Mesenchymal stem cell (in vitro differentiated cells and primary cell): ENCODE data around the gene WDR59.
"Not testable (repeated sequence)": the region's sequence is repeated elsewhere in the genome, so short reads cannot be mapped to it uniquely, and the experiment has no call there.

Source experiments
- DNase-seq: peaks from one replicate; pipeline ENCODE4 v3.0.0-alpha.2; 2013
- H2AFZ ChIP-seq: one replicate; pipeline ENCODE4 v1.6.1; 2013; ENCODE audit warnings: low read depth, mild to moderate bottlenecking, control low read depth, inconsistent platforms, low read length, moderate library complexity
- H2AK5ac ChIP-seq: 2 replicates; pipeline ENCODE4 v1.6.1; 2013; ENCODE audit warnings: low read length, moderate library complexity, mild to moderate bottlenecking, inconsistent platforms; ENCODE audit not compliant: severe bottlenecking
- H2BK120ac ChIP-seq: one replicate; pipeline ENCODE4 v1.6.1; 2013; ENCODE audit warnings: low read depth, mild to moderate bottlenecking, inconsistent platforms, low read length, moderate library complexity
- H2BK12ac ChIP-seq, 2 experiments: one replicate each; pipeline ENCODE4 v1.6.1; 2013; ENCODE audit warnings: inconsistent platforms in 2 of 2, low read length in 2 of 2, mild to moderate bottlenecking in 2 of 2, moderate library complexity in 2 of 2, control low read depth in 1 of 2
- H2BK15ac ChIP-seq: one replicate; pipeline ENCODE4 v1.6.1; 2013; ENCODE audit warnings: mild to moderate bottlenecking, low read depth, inconsistent platforms; ENCODE audit not compliant: poor library complexity, severe bottlenecking
- H2BK5ac ChIP-seq: 2 replicates; pipeline ENCODE4 v1.6.1; 2013; ENCODE audit warnings: low read depth, mild to moderate bottlenecking, low read length, control low read depth, inconsistent platforms; ENCODE audit not compliant: poor library complexity, severe bottlenecking
- H3K14ac ChIP-seq, 2 experiments: one replicate each; pipeline ENCODE4 v1.6.1; 2013; ENCODE audit warnings: inconsistent platforms in 2 of 2, low read length in 2 of 2, control low read depth in 1 of 2, mild to moderate bottlenecking in 1 of 2, moderate library complexity in 1 of 2
- H3K18ac ChIP-seq, 2 experiments: one replicate each; pipeline ENCODE4 v1.6.1; 2013; ENCODE audit warnings: inconsistent platforms in 2 of 2, low read length in 2 of 2, control low read depth in 1 of 2, low read depth in 1 of 2, mild to moderate bottlenecking in 1 of 2
- H3K23ac ChIP-seq, 2 experiments: one replicate each; pipeline ENCODE4 v1.6.1; 2013; ENCODE audit warnings: inconsistent platforms in 2 of 2, low read length in 2 of 2, mild to moderate bottlenecking in 2 of 2, moderate library complexity in 2 of 2, control low read depth in 1 of 2
- H3K27ac ChIP-seq: 2 replicates; pipeline ENCODE4 v1.5.1; 2013; ENCODE audit warnings: mild to moderate bottlenecking, moderate library complexity, low read length, control low read depth, inconsistent platforms; ENCODE audit not compliant: poor library complexity, severe bottlenecking
- H3K27me3 ChIP-seq, 2 experiments: 2 replicates each; pipeline versions ENCODE4 v1.6.1 to v1.7.0; 2013; ENCODE audit warnings: low read length in 2 of 2, mild to moderate bottlenecking in 2 of 2, moderate library complexity in 2 of 2, control low read depth in 1 of 2, inconsistent platforms in 1 of 2; ENCODE audit not compliant: control insufficient read depth in 1 of 2, insufficient read depth in 1 of 2
- H3K36me3 ChIP-seq, 2 experiments: 2 replicates each; pipeline versions ENCODE4 v1.6.1 to v1.7.0; 2013; ENCODE audit warnings: low read length in 2 of 2, control low read depth in 1 of 2, inconsistent platforms in 1 of 2, low read depth in 1 of 2, mild to moderate bottlenecking in 1 of 2; ENCODE audit not compliant: insufficient read depth in 2 of 2, control insufficient read depth in 1 of 2
- H3K4ac ChIP-seq, 2 experiments: one replicate each; pipeline ENCODE4 v1.6.1; 2013; ENCODE audit warnings: inconsistent platforms in 2 of 2, low read length in 2 of 2, mild to moderate bottlenecking in 2 of 2, moderate library complexity in 2 of 2, control low read depth in 1 of 2, low read depth in 1 of 2
- H3K4me1 ChIP-seq: 2 replicates; pipeline ENCODE4 v1.6.1; 2013; ENCODE audit warnings: low read depth, low read length, control low read depth; ENCODE audit not compliant: control insufficient read depth, insufficient read depth
- H3K4me2 ChIP-seq: 2 replicates; pipeline ENCODE4 v1.6.1; 2013; ENCODE audit warnings: low read length, mild to moderate bottlenecking, inconsistent platforms; ENCODE audit not compliant: poor library complexity, severe bottlenecking
- H3K4me3 ChIP-seq, 2 experiments: 2 replicates each; pipeline versions ENCODE4 v1.5.1 to v1.7.0; 2013; ENCODE audit warnings: low read length in 2 of 2, mild to moderate bottlenecking in 2 of 2, control low read depth in 1 of 2, low read depth in 1 of 2; ENCODE audit not compliant: insufficient read depth in 1 of 2
- H3K79me1 ChIP-seq: replicated peaks from 2 replicates; pipeline ENCODE4 v1.6.1; 2013; ENCODE audit warnings: mild to moderate bottlenecking, control low read depth, low read length, inconsistent platforms; ENCODE audit not compliant: poor library complexity, severe bottlenecking
- H3K9ac ChIP-seq: 2 replicates; pipeline ENCODE4 v1.7.0; 2013; ENCODE audit warnings: mild to moderate bottlenecking, low read length, moderate library complexity
- H3K9me3 ChIP-seq: 2 replicates; pipeline ENCODE4 v1.7.0; 2013; ENCODE audit warnings: mild to moderate bottlenecking, low read length; ENCODE audit not compliant: control insufficient read depth
- H4K8ac ChIP-seq: one replicate; pipeline ENCODE4 v1.6.1; 2013; ENCODE audit warnings: inconsistent platforms, mild to moderate bottlenecking, low read length, moderate library complexity
- H4K91ac ChIP-seq: one replicate; pipeline ENCODE4 v1.6.1; 2013; ENCODE audit warnings: mild to moderate bottlenecking, low read length, inconsistent platforms
- WGBS: methylation state at CpG from one replicate; pipeline ENCODE4 v1.1.7; 2013; ENCODE audit warnings: mixed read lengths; 5-methylcytosine and 5-hydroxymethylcytosine counted together

The WDR59 gene

DNA sequence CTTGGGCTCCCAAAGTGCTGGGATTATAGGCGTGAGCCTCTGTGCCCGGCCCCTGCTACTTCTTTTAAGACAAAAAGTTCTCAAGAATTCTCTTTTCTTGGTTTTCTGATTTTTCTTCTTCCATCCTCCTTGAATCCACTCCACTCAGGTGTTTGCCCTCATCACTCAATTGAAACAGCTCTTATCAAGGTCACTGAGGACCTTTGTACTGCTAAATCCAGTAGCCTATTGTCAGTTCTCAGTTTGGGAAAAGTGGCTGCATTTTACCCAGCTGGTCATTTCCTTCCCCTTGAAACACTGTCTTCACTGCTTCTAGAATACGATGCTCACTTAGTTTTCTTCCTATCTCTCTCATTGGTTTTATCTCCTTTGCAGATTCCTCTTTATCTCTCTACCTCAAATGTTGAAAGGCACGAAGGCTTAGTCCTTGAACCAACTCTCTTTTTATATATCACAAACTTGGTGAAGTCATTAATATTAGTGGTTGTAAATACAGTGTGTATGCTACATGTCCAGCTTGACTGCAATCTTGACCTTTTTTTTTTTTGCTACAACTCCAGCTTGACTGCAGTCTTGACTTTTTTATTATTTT is 43.7 kb upstream of the WDR59 start:
- H3K79me1 ChIP-seq, result peaks cover 19% of the 10 kb centered on the region
- peaks cover 2% of the 10 kb centered on the region for H3K4me1 ChIP-seq
- H3K9ac ChIP-seq, result no peak overlapping the region
- no peak overlapping the region for H2BK15ac ChIP-seq
- no peak overlapping the region for H2AK5ac ChIP-seq
- no peak overlapping the region for H3K4me3 ChIP-seq
- no peak overlapping the region for H3K4me2 ChIP-seq
- no peaks in the 10 kb centered on the region for H3K27me3 ChIP-seq
- H2BK5ac ChIP-seq, result no peak overlapping the region
- no peak overlapping the region for H2BK120ac ChIP-seq
- no peak overlapping the region for H3K27ac ChIP-seq
- H2BK12ac ChIP-seq, result no peak overlapping the region
- H3K23ac ChIP-seq, result no peak overlapping the region
- DNase-seq, result no peak
- no peak overlapping the region for H3K18ac ChIP-seq
- H4K8ac ChIP-seq, result no peak overlapping the region
- H3K14ac ChIP-seq, result no peak overlapping the region
- H2AFZ ChIP-seq, result no peak overlapping the region
- 100% methylated on average over 3 of the region's 4 CpGs for WGBS
- H4K91ac ChIP-seq, result no peak overlapping the region
- H3K36me3 ChIP-seq, result no peaks in the 10 kb centered on the region
- no peaks in the 10 kb centered on the region for H3K9me3 ChIP-seq
- no peak overlapping the region for H3K4ac ChIP-seq

DNA sequence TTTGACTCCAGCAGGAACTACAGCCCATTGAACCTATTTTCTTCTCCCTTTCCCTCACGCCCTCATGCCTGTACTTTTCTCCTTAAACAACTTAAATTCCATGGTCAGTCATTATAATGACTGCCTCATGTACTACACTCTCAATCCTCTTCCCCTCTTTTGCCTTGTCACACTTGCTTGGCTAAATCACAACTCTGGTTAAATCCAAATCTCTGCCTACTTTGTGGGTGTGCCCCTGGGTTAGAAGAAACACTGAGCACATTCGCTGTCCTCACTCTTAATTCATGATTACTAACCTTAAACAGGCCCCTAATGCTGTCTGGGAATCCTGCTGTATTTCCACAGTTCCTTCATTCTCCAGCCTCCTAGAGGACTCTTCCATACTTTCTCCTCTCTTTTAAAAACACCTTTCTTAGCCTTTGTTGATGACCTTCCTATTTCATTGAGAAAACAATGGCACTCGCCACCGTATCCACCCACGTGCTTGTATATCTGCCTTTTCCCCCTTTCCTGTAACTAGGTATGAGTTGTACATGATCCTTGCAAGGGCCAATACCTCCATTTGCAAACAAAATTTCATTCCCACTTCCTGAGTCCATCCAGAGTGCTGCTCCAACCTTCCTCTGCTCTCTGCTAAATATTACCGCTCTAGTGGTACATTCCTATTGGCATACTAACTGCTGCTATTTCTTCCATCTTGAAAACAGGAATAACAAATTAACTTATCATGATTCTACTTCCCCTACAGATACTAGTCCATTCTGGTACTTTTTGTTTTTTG is 42.8 kb upstream of the WDR59 start:
- no peak overlapping the region for H3K18ac ChIP-seq
- H3K79me1 ChIP-seq, result peaks cover 16% of the 10 kb centered on the region
- H4K91ac ChIP-seq, result no peak overlapping the region
- no peak for DNase-seq
- no peak overlapping the region for H3K4me3 ChIP-seq
- H3K27ac ChIP-seq, result no peak overlapping the region
- 97% methylated on average over 6 of the region's 6 CpGs for WGBS
- no peak overlapping the region for H2AK5ac ChIP-seq
- peak overlapping the region; percentile 86 for H3K9ac ChIP-seq
- no peak overlapping the region for H3K4me2 ChIP-seq
- H3K14ac ChIP-seq, result no peak overlapping the region
- no peak overlapping the region for H4K8ac ChIP-seq
- H2BK120ac ChIP-seq, result no peak overlapping the region
- H2AFZ ChIP-seq, result no peak overlapping the region
- H3K23ac ChIP-seq, result peak overlapping the region in 1 of 2 experiments; percentile 40
- no peaks in the 10 kb centered on the region for H3K27me3 ChIP-seq
- peak overlapping the region in 1 of 2 experiments; percentile 19 for H2BK12ac ChIP-seq
- no peak overlapping the region for H2BK15ac ChIP-seq
- no peak overlapping the region for H2BK5ac ChIP-seq
- peaks cover 2% of the 10 kb centered on the region for H3K4me1 ChIP-seq
- no peaks in the 10 kb centered on the region for H3K36me3 ChIP-seq
- H3K4ac ChIP-seq, result peak overlapping the region in 1 of 2 experiments; percentile 6
- no peaks in the 10 kb centered on the region for H3K9me3 ChIP-seq

GRCh38 chr16:75026892-75027391 is 42.0 kb upstream of the WDR59 start:
- WGBS, result 93% methylated on average over 2 of the region's 2 CpGs
- peak overlapping the region; percentile 19 for H2BK120ac ChIP-seq

GRCh38 chr16:75026239-75026891 is 41.4 kb upstream of the WDR59 start:
- H2BK12ac ChIP-seq, result not testable (repeated sequence)
- DNase-seq, result peak; percentile 95

More at GRCh38 chr16:75026892-75027391, 42.0 kb upstream of the WDR59 start:
- H2BK15ac ChIP-seq, result no peak overlapping the region
- no peak overlapping the region for H3K4me3 ChIP-seq
- H4K8ac ChIP-seq, result no peak overlapping the region
- H2AFZ ChIP-seq, result no peak overlapping the region
- no peaks in the 10 kb centered on the region for H3K27me3 ChIP-seq
- no peak overlapping the region for H2AK5ac ChIP-seq
- no peaks in the 10 kb centered on the region for H3K36me3 ChIP-seq
- no peak overlapping the region for H4K91ac ChIP-seq
- no peak overlapping the region for H3K23ac ChIP-seq
- H3K14ac ChIP-seq, result no peak overlapping the region
- H3K18ac ChIP-seq, result peak overlapping the region in 1 of 2 experiments; percentile 83
- H3K4me1 ChIP-seq, result peaks cover 2% of the 10 kb centered on the region
- H3K79me1 ChIP-seq, result peaks cover 16% of the 10 kb centered on the region
- peak overlapping the region; percentile 86 for H3K9ac ChIP-seq
- H3K4me2 ChIP-seq, result no peak overlapping the region
- H2BK12ac ChIP-seq, result no peak overlapping the region
- H3K27ac ChIP-seq, result no peak overlapping the region
- peak overlapping the region in 1 of 2 experiments; percentile 41 for H3K4ac ChIP-seq
- H3K9me3 ChIP-seq, result no peaks in the 10 kb centered on the region
- H2BK5ac ChIP-seq, result no peak overlapping the region
- DNase-seq, result no peak

More at GRCh38 chr16:75026239-75026891, 41.4 kb upstream of the WDR59 start:
- not testable (repeated sequence) for H3K9me3 ChIP-seq, H3K18ac ChIP-seq, H4K91ac ChIP-seq, H3K36me3 ChIP-seq, H3K4me1 ChIP-seq, H3K14ac ChIP-seq, H3K4me3 ChIP-seq, H2BK15ac ChIP-seq, H2BK120ac ChIP-seq, H2AFZ ChIP-seq, H3K4me2 ChIP-seq, H4K8ac ChIP-seq, H2BK5ac ChIP-seq, H3K23ac ChIP-seq, H3K27me3 ChIP-seq
- Histone ChIP-seq H3K27ac (peak overlapping the region; percentile 45), H3K4ac (peak overlapping the region in 1 of 2 experiments; percentile 41), H2AK5ac (peak overlapping the region; percentile 56), H3K9ac (peak overlapping the region; percentile 86), H3K79me1 (peaks cover 12% of the 10 kb centered on the region)
- 83% methylated on average over 10 of the region's 10 CpGs for WGBS
